VCaP (cell line): Measurements from ENCODE around the gene ARHGAP22.

Source experiments
- H3K27ac ChIP-seq: fragments of 450-650 bp; 2 replicates; pipeline ENCODE4 v1.5.1; 2017
- TF ChIP-seq, protein P1 (sequence below): fragments of 450-650 bp; conservative IDR thresholded peaks from 2 replicates; pipeline ENCODE4 v1.5.1; 2017; ENCODE audit warnings: mild to moderate bottlenecking, moderate library complexity

ARHGAP22 gene

DNA sequence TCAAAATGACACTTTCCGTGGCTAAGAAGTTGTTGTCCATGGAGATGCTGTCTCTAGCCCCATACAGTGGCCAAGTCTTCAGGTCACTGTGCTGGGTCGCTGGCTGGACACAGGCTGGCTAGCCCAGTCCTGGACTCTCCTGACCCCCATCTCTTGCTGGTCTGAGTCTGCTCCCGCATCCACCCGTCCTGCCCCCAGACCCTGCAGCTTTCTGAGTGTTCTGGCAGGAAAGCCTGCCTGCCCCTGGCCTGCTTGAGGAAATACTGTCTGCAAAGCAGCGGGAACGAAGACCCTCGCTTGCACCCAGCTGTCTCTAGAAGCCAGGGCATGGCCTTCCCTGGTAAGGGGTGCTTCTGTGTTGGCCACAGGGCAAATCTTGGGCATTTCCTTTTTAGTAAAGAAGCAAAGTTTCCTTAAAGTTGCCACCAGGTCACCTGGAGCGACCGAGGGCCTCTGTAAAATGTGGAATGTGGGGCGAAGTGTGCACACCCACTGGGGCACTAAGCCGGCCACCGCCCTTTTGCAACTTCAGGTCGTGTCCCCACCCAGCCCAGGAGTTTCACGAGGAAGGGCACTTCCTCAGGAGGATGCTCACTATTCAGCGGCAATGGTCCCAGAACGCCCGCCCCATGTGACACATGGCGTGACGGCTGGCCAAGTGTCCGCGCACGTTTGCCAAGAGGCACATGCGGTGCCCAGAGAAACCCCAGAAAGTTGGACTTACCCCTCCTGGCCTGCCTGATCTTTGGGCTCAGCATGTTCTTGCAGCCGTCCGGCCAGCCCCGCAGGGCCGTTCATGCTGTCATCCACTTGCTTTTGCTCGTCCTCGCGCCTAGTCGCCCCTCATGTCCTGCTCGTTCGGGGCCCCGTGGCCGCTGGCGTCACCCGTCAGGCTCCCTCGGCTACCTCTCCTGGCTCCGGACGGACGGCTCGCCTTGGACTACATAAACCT lies 558 bp downstream of the ARHGAP22 start:
- peak overlapping the region; percentile 28; the same call in 1 of the 2 replicates for H3K27ac ChIP-seq
- TF ChIP-seq, protein P1, sequence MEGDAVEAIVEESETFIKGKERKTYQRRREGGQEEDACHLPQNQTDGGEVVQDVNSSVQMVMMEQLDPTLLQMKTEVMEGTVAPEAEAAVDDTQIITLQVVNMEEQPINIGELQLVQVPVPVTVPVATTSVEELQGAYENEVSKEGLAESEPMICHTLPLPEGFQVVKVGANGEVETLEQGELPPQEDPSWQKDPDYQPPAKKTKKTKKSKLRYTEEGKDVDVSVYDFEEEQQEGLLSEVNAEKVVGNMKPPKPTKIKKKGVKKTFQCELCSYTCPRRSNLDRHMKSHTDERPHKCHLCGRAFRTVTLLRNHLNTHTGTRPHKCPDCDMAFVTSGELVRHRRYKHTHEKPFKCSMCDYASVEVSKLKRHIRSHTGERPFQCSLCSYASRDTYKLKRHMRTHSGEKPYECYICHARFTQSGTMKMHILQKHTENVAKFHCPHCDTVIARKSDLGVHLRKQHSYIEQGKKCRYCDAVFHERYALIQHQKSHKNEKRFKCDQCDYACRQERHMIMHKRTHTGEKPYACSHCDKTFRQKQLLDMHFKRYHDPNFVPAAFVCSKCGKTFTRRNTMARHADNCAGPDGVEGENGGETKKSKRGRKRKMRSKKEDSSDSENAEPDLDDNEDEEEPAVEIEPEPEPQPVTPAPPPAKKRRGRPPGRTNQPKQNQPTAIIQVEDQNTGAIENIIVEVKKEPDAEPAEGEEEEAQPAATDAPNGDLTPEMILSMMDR, result no peak

DNA sequence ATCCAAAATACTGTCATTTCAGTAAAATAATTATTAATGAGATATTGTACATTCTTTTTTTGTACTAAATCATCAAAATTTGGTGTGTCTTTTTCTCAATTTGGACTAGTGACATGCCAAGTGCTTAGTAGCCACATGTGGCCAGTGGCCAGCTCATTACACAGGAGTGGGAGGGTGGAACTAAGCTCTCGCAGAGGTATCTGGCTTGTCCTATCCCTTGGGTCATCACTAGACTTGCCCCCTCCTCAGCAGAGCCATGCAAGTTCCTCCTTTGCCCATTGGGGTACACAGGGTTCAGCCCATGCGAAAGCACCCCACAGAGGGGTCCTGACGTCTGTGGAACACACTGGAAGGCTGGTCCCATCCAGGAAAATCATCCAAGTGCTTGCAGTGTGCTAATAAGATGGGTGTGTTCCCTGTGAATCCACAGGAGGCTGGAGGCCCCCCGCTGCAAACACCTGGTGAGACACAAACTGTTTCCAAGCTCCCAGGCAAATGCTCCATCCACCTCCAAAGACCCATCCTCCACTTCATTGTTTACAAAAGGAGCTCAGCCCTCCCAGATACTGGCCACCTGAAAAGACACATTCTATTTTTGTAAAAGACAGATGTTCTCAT lies 1.3 kb downstream of the ARHGAP22 start:
- no peak overlapping the region for H3K27ac ChIP-seq
- TF ChIP-seq, protein P1, result no peak

DNA sequence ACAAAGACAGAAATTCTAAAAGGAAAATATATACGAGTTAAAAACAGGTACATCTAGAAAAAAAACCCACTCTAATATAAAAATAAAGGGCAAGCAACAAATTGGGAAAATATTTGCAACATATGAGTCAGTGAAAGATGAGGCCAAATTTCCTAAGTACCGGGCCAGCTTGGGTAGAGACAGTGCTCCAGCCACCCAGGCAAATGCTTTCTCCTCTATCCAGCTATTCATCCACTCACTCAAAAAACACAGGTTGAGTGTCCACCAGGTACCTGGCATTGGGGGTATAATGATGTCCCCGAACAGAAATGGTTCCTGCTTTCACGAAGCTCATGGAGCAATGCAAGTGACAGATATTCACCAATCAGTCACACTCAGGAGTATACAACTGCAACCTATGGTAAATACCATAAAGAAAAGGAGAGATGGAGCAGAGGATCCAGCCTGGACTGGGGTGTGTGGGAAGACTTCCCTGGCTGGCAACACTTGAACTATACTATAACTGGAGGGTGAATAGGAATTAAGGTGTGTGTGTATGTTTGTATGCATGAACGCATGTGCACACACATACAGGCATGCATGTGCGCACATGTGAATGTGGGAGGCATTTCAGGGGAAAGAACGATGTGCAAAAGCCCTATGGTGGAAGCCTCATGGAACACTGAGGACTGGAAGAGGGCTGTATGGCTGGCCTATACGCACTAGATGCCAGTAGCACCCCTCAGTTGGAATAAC lies 2.3 kb downstream of the ARHGAP22 start:
- TF ChIP-seq, protein P1, result no peak
- no peak overlapping the region for H3K27ac ChIP-seq

DNA sequence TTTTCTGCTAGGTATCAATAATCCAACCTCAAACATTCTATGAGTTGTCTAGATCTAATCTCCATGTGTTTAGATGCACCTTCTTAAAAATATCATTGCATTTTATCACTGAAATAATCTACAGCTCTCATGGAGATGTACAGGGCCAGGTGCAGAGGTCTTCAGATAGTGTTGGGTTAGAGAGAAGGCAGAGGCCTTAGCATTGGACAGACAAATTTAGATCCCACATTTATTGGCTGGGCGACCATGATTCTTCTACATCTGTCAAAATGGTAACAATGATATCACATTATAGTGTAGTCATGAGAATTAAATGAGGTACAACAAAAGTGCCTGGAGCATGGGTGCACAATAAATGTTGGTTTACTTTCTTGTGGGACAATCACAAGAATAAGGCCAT lies 3.1 kb downstream of the ARHGAP22 start:
- H3K27ac ChIP-seq, result no peak overlapping the region
- TF ChIP-seq, protein P1, result no peak

DNA sequence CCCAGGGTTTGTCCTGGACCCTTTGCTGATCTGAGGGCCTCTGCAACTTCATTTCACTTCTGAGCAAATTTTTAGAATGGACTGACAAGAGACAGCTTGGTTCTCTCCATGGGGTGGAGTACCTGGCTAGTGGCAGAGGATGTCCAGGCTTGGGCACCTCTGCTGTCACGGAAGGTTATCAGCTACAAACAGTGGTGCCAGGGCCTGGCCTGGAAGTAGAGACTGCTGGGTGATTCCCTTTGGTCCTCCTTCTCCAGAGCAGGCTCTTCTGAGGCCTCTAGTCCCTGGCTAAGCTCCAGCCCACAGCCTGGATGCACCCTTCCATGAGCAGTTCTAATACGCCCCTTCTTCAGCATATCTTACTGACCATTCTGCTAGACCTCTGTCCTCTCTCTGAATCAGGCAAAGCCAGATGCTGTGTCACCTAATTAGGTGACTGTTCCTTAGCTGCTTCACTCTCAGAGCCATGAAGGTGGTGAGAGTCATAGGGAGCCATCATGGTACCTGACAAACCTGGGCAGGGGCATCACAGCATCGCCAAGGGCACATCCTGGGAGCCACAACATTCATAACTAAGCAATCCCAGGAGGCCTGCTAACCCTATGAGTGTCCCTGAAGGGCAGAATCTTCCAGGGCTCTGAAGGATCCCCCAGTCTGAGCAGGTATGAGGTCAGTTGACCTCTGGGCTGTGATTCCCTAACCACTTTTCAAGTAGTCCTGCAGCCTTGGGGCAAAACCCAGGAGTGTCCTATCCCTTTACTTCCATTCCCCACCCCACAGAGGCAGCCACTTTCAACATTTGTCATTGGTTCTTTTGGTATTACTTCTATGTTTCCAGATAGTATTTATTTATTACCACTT lies 4.0 kb downstream of the ARHGAP22 start:
- no peak overlapping the region for H3K27ac ChIP-seq
- TF ChIP-seq, protein P1, result no peak

DNA sequence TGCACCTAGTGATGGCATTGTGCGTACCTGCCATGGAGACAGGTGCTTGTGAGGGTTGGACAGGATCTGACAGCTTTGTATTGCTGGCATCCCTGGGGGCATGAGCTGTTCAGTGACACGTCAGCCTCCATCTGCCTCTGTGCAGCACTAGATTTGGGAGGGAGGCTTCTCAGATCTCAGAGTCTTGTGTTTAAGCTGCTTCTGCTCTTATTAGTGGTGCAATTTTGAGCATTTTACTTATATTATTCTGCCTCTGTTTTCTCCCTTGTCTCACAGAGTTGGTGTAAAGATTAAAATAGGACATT lies 5.1 kb downstream of the ARHGAP22 start:
- TF ChIP-seq, protein P1, result no peak

More for the DNA sequence above, 5.1 kb downstream of the ARHGAP22 start:
- H3K27ac ChIP-seq, result no peak overlapping the region
